ENCODE data around the gene BICRA. TPM values are rescaled to one million over a fixed set of nuclear protein-coding genes. Genes with fewer than 3 reads are reported as not detected.
A peak's percentile ranks its signal among the peaks of the same experiment; 100 is the strongest.

Gene BICRA
- total and polyA plus RNA-seq, 2 experiments from 2014 or later, result 3.0 to 13.5 TPM

GRCh38 chr19:47657719-47658118 lies 48.8 kb downstream of the BICRA start:
- H3K27me3 ChIP-seq, result no peaks in the 10 kb centered on the region
- H3K4me1 ChIP-seq (ENCODE audit: low read depth), result no peaks in the 10 kb centered on the region
- TF ChIP-seq, protein P1, sequence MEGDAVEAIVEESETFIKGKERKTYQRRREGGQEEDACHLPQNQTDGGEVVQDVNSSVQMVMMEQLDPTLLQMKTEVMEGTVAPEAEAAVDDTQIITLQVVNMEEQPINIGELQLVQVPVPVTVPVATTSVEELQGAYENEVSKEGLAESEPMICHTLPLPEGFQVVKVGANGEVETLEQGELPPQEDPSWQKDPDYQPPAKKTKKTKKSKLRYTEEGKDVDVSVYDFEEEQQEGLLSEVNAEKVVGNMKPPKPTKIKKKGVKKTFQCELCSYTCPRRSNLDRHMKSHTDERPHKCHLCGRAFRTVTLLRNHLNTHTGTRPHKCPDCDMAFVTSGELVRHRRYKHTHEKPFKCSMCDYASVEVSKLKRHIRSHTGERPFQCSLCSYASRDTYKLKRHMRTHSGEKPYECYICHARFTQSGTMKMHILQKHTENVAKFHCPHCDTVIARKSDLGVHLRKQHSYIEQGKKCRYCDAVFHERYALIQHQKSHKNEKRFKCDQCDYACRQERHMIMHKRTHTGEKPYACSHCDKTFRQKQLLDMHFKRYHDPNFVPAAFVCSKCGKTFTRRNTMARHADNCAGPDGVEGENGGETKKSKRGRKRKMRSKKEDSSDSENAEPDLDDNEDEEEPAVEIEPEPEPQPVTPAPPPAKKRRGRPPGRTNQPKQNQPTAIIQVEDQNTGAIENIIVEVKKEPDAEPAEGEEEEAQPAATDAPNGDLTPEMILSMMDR (IDR thresholded peaks at IDR 0.05; ENCODE audit: low read depth, low read length), result no peak
- H3K36me3 ChIP-seq, result no peaks in the 10 kb centered on the region
- no peak overlapping the region for H3K27ac ChIP-seq
- H3K4me3 ChIP-seq, result no peak overlapping the region
- no peak for DNase-seq (ENCODE audit: low read depth in 1 of 2, low spot score in 1 of 2)
- H3K9me3 ChIP-seq (ENCODE audit: low read depth), result no peaks in the 10 kb centered on the region

- TF ChIP-seq, protein P1 (IDR thresholded peaks at IDR 0.05; ENCODE audit: low read depth, low read length), result no peak
- Histone ChIP-seq H3K9me3 (ENCODE audit: low read depth) (no peaks in the 10 kb centered on the region), H3K4me1 (ENCODE audit: low read depth) (peaks cover 3% of the 10 kb centered on the region), H3K4me3 (no peak overlapping the region), H3K27ac (peak overlapping the region; percentile 15), H3K27me3 (no peaks in the 10 kb centered on the region), H3K36me3 (no peaks in the 10 kb centered on the region)
- peak in 1 of 2 donors; percentile 78 for DNase-seq (ENCODE audit: low read depth in 1 of 2, low spot score in 1 of 2)
Observed at GRCh38 chr19:47658431-47659348, 49.8 kb downstream of the BICRA start.

DNA sequence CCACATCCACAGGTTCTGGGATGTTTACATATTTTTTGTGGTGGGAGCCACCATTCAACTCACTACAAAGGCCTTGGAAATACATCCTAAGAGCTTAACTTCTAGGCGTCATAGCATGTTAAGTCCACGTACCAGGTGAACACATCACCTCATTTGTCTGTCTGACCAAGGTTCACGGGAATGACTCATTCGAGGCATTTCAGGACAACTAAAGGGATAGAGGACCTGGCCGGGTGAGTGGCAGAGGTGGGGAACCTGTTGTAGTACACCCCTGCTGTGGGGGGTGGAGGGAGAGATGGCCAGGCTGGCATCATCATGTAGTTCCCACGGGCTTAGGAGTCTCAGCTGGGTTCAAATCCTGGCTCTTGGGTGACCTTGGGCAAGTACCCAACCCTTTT lies 51.5 kb downstream of the BICRA start:
- TF ChIP-seq, protein P1 (IDR thresholded peaks at IDR 0.05; ENCODE audit: low read depth, low read length), result no peak
- Histone ChIP-seq H3K36me3 (no peaks in the 10 kb centered on the region), H3K27ac (no peak overlapping the region), H3K27me3 (no peaks in the 10 kb centered on the region), H3K4me3 (no peak overlapping the region), H3K9me3 (ENCODE audit: low read depth) (no peaks in the 10 kb centered on the region), H3K4me1 (ENCODE audit: low read depth) (peaks cover 7% of the 10 kb centered on the region)
- DNase-seq (ENCODE audit: low read depth in 1 of 2, low spot score in 1 of 2), result no peak

DNA sequence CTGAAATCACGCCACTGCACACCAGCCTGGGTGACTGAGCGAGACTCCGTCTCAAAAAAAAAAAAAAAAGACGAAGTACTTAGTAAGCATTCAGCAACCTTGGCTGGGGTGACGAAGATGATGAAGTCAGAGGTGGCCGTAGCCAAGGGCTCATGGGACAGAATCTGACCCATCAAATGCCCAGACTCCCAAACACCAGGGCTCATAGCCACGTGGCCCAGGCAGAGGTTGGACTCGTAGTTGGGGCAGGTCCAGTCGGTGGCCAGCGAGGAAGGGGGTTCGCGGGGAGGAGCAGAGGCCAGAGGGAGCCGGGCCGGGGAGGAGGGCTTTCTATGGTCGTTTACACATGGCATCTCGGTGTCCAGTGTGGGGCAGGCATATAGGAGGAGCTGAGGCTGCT lies 52.2 kb downstream of the BICRA start:
- TF ChIP-seq, protein P1 (IDR thresholded peaks at IDR 0.05; ENCODE audit: low read depth, low read length), result no peak
- Histone ChIP-seq H3K4me1 (ENCODE audit: low read depth) (peaks cover 7% of the 10 kb centered on the region), H3K36me3 (no peaks in the 10 kb centered on the region), H3K27ac (no peak overlapping the region), H3K9me3 (ENCODE audit: low read depth) (no peaks in the 10 kb centered on the region), H3K4me3 (no peak overlapping the region), H3K27me3 (no peaks in the 10 kb centered on the region)
- DNase-seq (ENCODE audit: low read depth in 1 of 2, low spot score in 1 of 2), result no peak

DNA sequence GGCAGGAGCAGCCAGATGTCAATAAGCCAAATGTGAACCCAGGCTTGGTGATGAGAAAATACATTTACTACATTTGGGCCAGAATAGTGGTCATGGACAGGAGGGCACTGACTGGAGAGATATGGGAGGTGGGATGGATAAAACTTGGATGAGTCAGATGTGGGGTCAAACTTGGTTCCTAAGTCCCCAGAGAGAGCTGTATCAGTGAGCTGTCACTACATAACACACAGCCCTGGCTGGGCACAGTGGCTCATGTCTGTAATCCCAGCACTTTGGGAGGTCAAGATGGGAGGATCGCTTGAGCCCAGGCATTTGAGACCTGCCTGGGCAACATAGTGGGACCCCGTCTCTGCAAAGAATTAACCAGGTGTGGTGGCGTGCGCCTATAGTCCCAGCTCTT lies 52.7 kb downstream of the BICRA start:
- Histone ChIP-seq H3K4me1 (ENCODE audit: low read depth) (peaks cover 7% of the 10 kb centered on the region), H3K27ac (no peak overlapping the region), H3K27me3 (no peaks in the 10 kb centered on the region), H3K9me3 (ENCODE audit: low read depth) (no peaks in the 10 kb centered on the region), H3K36me3 (no peaks in the 10 kb centered on the region), H3K4me3 (no peak overlapping the region)
- TF ChIP-seq, protein P1 (IDR thresholded peaks at IDR 0.05; ENCODE audit: low read depth, low read length), result no peak
- peak in 1 of 2 donors; percentile 24 for DNase-seq (ENCODE audit: low read depth in 1 of 2, low spot score in 1 of 2)

Measured in cardiac muscle cell (in vitro differentiated cells and primary cell).